WTC11 (cell line): ENCODE measurements around the gene LMF1. TPM values are rescaled to one million over a fixed set of nuclear protein-coding genes. Genes with fewer than 3 reads are reported as not detected.

Experiments used
- ATAC-seq: fragments of 200-7000 bp; cut with Tn5 transposase; 2 replicates; pipeline ENCODE4 v1.10.0; 2021; ENCODE audit warnings: mild to moderate bottlenecking, moderate library complexity
- CTCF ChIA-PET: fragments of 300-600 bp; sonication (Branson Sonifier 250); formaldehyde crosslinking; loops from one replicate; lab custom pipeline; 2021; ENCODE audit warnings: antibody characterized with exemption; lab: Charles Lee
- POLR2A ChIA-PET: fragments of 350-600 bp; sonication (Branson Sonifier 250); formaldehyde crosslinking; loops from one replicate; lab custom pipeline; 2021; ENCODE audit warnings: antibody characterized with exemption; lab: Charles Lee
- DNase-seq: peaks from one replicate; pipeline ENCODE4 v3.0.0; 2021; ENCODE audit warnings: low spot score
- H3K27ac Mint-ChIP-seq: 2 replicates; pipeline ENCODE4 v1.8.0; 2021; ENCODE audit warnings: mixed read lengths
- H3K27me3 Mint-ChIP-seq: 2 replicates; pipeline ENCODE4 v1.8.0; 2021; ENCODE audit warnings: low read depth, mild to moderate bottlenecking, moderate library complexity, mixed read lengths
- H3K36me3 Mint-ChIP-seq: 2 replicates; pipeline ENCODE4 v1.8.0; 2021; ENCODE audit warnings: mixed read lengths
- H3K4me1 Mint-ChIP-seq: 2 replicates; pipeline ENCODE4 v1.8.0; 2022; ENCODE audit warnings: mixed read lengths
- H3K4me3 Mint-ChIP-seq: 2 replicates; pipeline ENCODE4 v1.8.0; 2021; ENCODE audit warnings: mild to moderate bottlenecking, moderate library complexity, mixed read lengths
- H3K9me3 Mint-ChIP-seq: 2 replicates; pipeline ENCODE4 v1.8.0; 2021; ENCODE audit warnings: mixed read lengths
- CTCF ChIP-seq: fragments of 200-600 bp; IDR thresholded peaks from 2 replicates; pipeline ENCODE4 v1.8.0; 2022; ENCODE audit warnings: antibody characterized with exemption
- EMX1 ChIP-seq: fragments of 250-450 bp; sonication (Bioruptor Pico); IDR thresholded peaks from 2 replicates; pipeline ENCODE4 v1.8.0; 2021; ENCODE audit warnings: mild to moderate bottlenecking
- FOXP4 ChIP-seq: sonication (generic); formaldehyde crosslinking; IDR thresholded peaks from 2 replicates; pipeline ENCODE4 v1.8.0; 2022; ENCODE audit warnings: mild to moderate bottlenecking, missing genetic modification reagents
- GRHL2 ChIP-seq: fragments of 250-450 bp; sonication (Bioruptor Pico); IDR thresholded peaks from 2 replicates; pipeline ENCODE4 v1.8.0; 2022; ENCODE audit warnings: mild to moderate bottlenecking, moderate library complexity; ENCODE audit not compliant: insufficient replicate concordance, severe bottlenecking
- IRF2 ChIP-seq: sonication (generic); formaldehyde crosslinking; IDR thresholded peaks from 2 replicates; pipeline ENCODE4 v1.8.0; 2022; ENCODE audit warnings: low read depth, missing genetic modification reagents, borderline replicate concordance
- KAT7 ChIP-seq: sonication (generic); formaldehyde crosslinking; IDR thresholded peaks from 2 replicates; pipeline ENCODE4 v1.8.1; 2023; ENCODE audit warnings: missing genetic modification reagents, mild to moderate bottlenecking, borderline replicate concordance
- MAX ChIP-seq: sonication (generic); formaldehyde crosslinking; IDR thresholded peaks from 2 replicates; pipeline ENCODE4 v1.8.0; 2022; ENCODE audit warnings: mild to moderate bottlenecking, missing genetic modification reagents
- MXD4 ChIP-seq: fragments of 250-450 bp; sonication (Bioruptor Pico); IDR thresholded peaks from 2 replicates; pipeline ENCODE4 v1.8.0; 2021; ENCODE audit warnings: mild to moderate bottlenecking, moderate library complexity, borderline replicate concordance
- MYBL2 ChIP-seq: sonication (generic); formaldehyde crosslinking; IDR thresholded peaks from 2 replicates; pipeline ENCODE4 v1.8.1; 2023; ENCODE audit warnings: mild to moderate bottlenecking, moderate library complexity, missing genetic modification reagents
- NFATC4 ChIP-seq: fragments of 250-450 bp; sonication (Bioruptor Pico); IDR thresholded peaks from 2 replicates; pipeline ENCODE4 v1.9.0; 2021; ENCODE audit warnings: mild to moderate bottlenecking
- NR2C2 ChIP-seq: sonication (generic); formaldehyde crosslinking; IDR thresholded peaks from 2 replicates; pipeline ENCODE4 v1.8.0; 2022; ENCODE audit warnings: mild to moderate bottlenecking, missing genetic modification reagents
- NR3C1 ChIP-seq: sonication (generic); formaldehyde crosslinking; conservative IDR thresholded peaks from 2 replicates; pipeline ENCODE4 v1.8.1; 2023; ENCODE audit warnings: low read depth, mild to moderate bottlenecking, missing genetic modification reagents
- PRDM15 ChIP-seq: sonication (generic); formaldehyde crosslinking; IDR thresholded peaks from 2 replicates; pipeline ENCODE4 v1.8.0; 2022; ENCODE audit warnings: missing genetic modification reagents
- PRRX2 ChIP-seq: fragments of 250-450 bp; sonication (Bioruptor Pico); IDR thresholded peaks from 2 replicates; pipeline ENCODE4 v1.8.0; 2021; ENCODE audit warnings: mild to moderate bottlenecking
- RORB ChIP-seq: fragments of 250-450 bp; sonication (Bioruptor Pico); IDR thresholded peaks from 2 replicates; pipeline ENCODE4 v1.9.0; 2021; ENCODE audit warnings: mild to moderate bottlenecking
- TCF7 ChIP-seq: sonication (generic); formaldehyde crosslinking; IDR thresholded peaks from 2 replicates; pipeline ENCODE4 v1.8.0; 2022; ENCODE audit warnings: mild to moderate bottlenecking, low read depth, missing genetic modification reagents, moderate library complexity
- ZBTB21 ChIP-seq: sonication (generic); formaldehyde crosslinking; IDR thresholded peaks from 2 replicates; pipeline ENCODE4 v1.8.1; 2023; ENCODE audit warnings: mild to moderate bottlenecking, missing genetic modification reagents, borderline replicate concordance
- ZBTB43 ChIP-seq: sonication (generic); formaldehyde crosslinking; IDR thresholded peaks from 2 replicates; pipeline ENCODE4 v1.8.1; 2023; ENCODE audit warnings: mild to moderate bottlenecking, missing genetic modification reagents
- ZNF121 ChIP-seq: sonication (generic); formaldehyde crosslinking; IDR thresholded peaks from 2 replicates; pipeline ENCODE4 v1.8.0; 2023; ENCODE audit warnings: missing genetic modification reagents
- ZNF232 ChIP-seq: sonication (generic); formaldehyde crosslinking; IDR thresholded peaks from 2 replicates; pipeline ENCODE4 v1.8.0; 2022; ENCODE audit warnings: mild to moderate bottlenecking, missing genetic modification reagents
- ZNF416 ChIP-seq: fragments of 250-450 bp; sonication (Bioruptor Pico); IDR thresholded peaks from 2 replicates; pipeline ENCODE4 v1.9.0; 2021; ENCODE audit warnings: mild to moderate bottlenecking, inconsistent platforms
- total RNA-seq: library from RNA; stranded (reverse); gene quantifications from 3 replicates; pipeline ENCODE4 v1.2.3, GENCODE V29; 2021

Gene LMF1
- total RNA-seq, 1 experiment from 2014 or later: 10.5 TPM

- H3K9me3 Mint-ChIP-seq: no peaks in the 10 kb centered on the region; the same call in 1 of the 2 replicates
Observed at GRCh38 chr16:966035-966434, 4.7 kb downstream of the LMF1 start.

GRCh38 chr16:965487-965886 lies 5.3 kb downstream of the LMF1 start:
- Mint-ChIP-seq H3K27ac (no peak overlapping the region), H3K4me3 (no peak overlapping the region), H3K36me3 (peaks cover 5% of the 10 kb centered on the region), H3K27me3 (peaks cover 5% of the 10 kb centered on the region; the same call in 1 of the 2 replicates), H3K4me1 (peaks cover 8% of the 10 kb centered on the region), H3K9me3 (no peaks in the 10 kb centered on the region; the same call in 1 of the 2 replicates)
- ChIA-PET POLR2A (no interaction called here), CTCF (interaction anchor here (3.7 kb wide), 1 partner anchor 92 kb away, joined by 17 read pairs; no protein-coding TSS in a partner anchor)
- no peak for ATAC-seq
- no peak for DNase-seq
- TF ChIP-seq MAX (no peak), ZBTB21 (no peak), FOXP4 (CRISPR knock-in tag) (no peak), ZNF416 (CRISPR knock-in tag) (no peak), KAT7 (CRISPR knock-in tag) (no peak), CTCF (no peak), PRRX2 (no peak), ZNF232 (CRISPR knock-in tag) (no peak), NR2C2 (no peak), EMX1 (no peak)

More at GRCh38 chr16:966035-966434, 4.7 kb downstream of the LMF1 start:
- Mint-ChIP-seq H3K4me3 (no peak overlapping the region), H3K27ac (no peak overlapping the region), H3K27me3 (peaks cover 5% of the 10 kb centered on the region; the same call in 1 of the 2 replicates), H3K4me1 (peaks cover 8% of the 10 kb centered on the region), H3K36me3 (peaks cover 5% of the 10 kb centered on the region)
- ChIA-PET POLR2A (no interaction called here), CTCF (interaction anchor here (3.7 kb wide), 1 partner anchor 92 kb away, joined by 17 read pairs; no protein-coding TSS in a partner anchor)
- TF ChIP-seq ZBTB43 (CRISPR knock-in tag) (no peak), CTCF (no peak), MYBL2 (CRISPR knock-in tag) (no peak), GRHL2 (CRISPR knock-in tag) (no peak), ZNF121 (CRISPR knock-in tag) (no peak), NR3C1 (no peak), IRF2 (CRISPR knock-in tag) (no peak), NFATC4 (no peak), TCF7 (CRISPR knock-in tag) (no peak), RORB (CRISPR knock-in tag) (no peak), PRDM15 (no peak), MXD4 (CRISPR knock-in tag) (no peak)
- ATAC-seq: no peak
- DNase-seq: no peak
